ENCODE results near the gene ERC1.
A peak's percentile ranks its signal among the peaks of the same experiment; 100 is the strongest.

The ERC1 gene

GRCh38 chr12:1517734-1518525 is 526.9 kb downstream of the ERC1 start:
- no peak for DNase-seq (ENCODE audit: low spot score)

DNA sequence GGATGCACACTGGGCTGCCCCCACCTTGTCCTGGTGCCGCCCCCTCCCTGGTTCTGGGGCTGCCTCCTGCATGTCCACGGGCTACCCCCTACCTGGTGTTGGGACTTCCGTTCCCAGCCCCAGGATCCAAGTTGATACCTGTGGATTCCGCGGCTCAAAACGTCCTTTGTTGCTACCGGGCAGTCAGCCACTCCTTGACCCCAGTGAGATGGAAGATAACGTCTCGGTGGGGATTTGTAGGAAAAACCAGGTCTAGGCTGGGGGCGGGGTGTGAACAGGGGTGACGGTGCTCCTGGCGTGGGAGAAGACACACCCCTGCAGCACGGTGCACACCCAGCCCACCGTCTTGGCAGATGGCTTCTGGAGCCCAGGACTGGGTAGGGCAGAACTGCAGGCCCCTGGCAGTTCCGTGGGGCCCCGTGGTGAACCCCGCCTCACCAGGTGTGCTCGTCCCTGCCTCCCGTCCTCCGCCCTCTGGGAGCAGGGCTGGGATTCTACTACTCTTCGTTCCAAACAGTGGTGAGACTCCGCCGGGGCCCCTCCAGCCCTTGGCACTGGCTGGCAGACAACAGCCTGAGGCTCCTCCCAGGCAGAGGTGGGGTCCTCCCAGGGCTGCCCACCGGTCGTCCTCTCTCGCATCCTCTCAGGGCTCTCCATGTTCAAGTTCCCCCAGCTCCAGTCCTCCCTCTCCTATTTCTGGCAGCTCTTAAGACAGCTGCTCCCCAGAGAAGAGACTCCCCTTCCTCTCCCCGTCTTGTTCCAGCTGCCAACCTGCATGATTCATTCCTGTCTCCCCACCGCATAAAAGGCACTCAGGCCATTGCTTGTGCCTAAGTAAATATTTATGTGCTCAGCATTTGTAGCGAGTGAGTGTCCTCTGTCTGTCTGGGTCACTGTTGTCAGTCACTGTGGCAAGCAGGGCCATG is 527.8 kb downstream of the ERC1 start:
- no peak for DNase-seq (ENCODE audit: low spot score)

- no peak for DNase-seq (ENCODE audit: low spot score)
These were observed 528.6 kb downstream of the ERC1 start for GRCh38 chr12:1519642-1520041.

- no peak for DNase-seq (ENCODE audit: low spot score)
These were observed 532.0 kb downstream of the ERC1 start for GRCh38 chr12:1523046-1523445.

DNA sequence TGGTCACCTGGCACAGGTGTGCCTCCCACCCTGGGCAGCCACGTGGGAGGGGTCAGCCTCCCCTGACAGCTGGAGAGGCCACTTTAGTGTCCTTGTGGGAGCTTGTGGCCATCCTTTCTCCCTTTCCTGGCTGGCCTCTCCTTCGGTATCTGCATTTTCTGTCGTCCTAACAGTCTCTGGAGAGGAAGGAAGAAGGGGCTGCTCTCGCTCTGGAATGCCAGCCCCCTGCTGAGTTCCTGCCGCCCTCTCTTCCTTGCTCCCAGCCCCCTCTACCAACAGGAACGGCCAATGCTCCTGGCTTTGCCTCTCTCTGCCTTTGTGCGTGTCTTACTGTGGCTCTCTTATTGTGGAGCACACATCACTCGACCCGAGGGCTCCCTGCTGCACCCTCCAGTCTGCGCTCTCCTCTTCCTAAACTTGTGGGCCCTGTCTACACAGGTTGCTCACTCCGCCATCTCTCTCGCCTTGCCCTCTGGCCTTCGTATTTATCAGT is 532.6 kb downstream of the ERC1 start:
- DNase-seq (ENCODE audit: low spot score), result no peak

DNA sequence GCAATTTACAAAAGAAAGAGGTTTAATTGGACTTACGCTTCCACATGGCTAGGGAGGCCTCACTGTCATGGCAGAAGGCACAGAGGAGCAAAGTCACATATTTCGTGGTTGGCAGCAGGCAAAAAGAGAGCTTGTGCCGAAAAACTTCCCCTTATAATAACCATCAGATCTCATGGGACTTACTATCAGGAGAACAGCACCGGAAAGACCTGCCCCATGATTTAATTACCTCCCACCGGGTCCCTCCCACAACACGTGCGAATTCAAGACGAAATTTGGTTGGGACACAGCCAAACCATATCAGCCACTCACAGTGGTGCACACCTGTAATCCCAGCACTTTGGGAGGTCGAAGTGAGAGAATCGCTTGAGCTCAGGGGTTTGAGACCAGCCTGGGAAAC is 534.8 kb downstream of the ERC1 start:
- peak; percentile 60 for DNase-seq (ENCODE audit: low spot score)

- no peak for DNase-seq (ENCODE audit: low spot score)
These were observed 536.8 kb downstream of the ERC1 start for GRCh38 chr12:1527789-1528188.

DNA sequence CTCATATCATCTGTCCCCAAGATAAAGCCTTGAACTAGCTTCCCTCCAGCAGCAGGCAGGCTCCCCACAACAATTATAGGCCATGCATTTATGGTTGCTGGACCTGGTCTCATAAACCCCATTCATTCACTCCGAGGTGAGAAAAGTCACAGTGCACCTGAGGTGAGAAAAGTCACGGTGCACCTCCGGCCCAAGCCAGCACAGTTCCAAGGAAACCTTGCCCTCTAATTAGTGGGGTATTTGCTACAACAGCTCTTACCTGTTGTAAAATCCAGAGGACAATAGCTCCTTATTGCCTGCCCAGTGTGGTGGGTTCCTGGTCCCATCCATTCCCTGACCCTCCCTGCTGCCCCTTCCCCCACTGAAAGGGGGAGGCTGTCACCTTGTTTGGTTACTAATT is 537.8 kb downstream of the ERC1 start:
- DNase-seq (ENCODE audit: low spot score), result no peak

DNA sequence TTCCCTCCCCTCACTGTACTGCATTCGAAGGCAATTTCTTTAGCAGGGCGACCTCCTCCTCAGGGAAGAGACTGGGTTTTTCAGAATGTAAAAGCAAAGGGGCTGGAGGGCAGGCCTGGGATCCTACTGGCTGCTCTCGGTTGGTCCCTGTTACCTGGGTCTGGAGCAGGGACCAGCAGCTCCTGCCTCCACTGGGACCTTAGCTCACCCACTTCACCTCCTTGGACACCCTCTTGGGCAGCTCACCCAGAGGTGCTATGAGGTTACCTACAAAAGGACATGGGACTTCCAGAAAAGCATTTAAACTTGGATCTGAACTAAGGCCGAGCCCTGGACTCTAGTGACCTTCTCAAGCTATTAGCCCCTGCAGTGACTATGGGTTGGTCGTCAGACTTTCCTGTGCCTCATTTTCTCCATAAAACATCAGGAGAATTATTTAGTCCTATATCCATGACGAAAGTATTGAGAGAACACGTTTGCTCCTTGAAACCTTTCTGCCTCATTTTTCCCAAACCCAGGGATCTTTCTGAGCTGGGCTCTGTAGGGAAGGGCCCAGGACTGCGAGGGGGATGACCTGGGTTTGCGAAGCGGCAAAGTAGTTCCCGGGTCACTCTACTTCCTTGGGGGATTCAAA is 538.3 kb downstream of the ERC1 start:
- no peak for DNase-seq (ENCODE audit: low spot score)

DNA sequence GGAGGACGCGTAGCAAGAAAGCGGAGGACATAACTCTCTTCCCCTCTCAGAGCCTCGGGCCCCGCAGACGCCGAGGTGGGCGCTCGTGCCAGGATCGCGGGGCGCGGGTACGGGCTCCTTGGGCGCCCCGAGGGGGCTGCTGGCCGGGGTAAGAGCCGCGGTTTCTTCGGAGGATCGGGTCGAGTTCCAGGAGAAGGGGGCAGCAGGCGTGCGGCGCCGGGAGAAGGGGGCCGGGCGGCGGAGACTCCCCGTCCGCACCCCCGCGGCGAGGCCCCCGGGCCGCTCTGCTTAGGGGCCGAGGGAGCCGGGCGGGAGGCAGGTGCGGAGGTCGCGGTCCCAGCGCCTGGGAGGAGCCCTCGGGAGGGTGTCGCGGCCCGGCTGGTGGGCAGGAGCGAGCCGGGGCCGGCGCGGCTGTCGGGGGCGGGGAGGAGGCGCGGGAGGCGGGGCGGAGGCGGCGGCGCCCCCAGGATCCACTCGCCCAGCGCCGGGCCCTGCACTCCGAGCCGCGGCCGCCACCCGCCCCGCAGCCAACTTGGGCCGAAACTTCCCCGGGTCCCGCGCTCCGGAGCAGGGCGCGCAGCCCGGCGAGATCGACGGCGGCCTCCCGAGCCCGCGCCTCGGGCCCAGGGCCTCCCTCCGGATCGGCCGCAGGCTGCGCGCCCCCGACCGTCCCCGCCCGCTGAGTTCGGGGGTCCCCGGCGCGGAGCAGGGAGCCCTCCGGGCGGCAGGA is 539.0 kb downstream of the ERC1 start:
- DNase-seq (ENCODE audit: low spot score), result peak; percentile 40

DNA sequence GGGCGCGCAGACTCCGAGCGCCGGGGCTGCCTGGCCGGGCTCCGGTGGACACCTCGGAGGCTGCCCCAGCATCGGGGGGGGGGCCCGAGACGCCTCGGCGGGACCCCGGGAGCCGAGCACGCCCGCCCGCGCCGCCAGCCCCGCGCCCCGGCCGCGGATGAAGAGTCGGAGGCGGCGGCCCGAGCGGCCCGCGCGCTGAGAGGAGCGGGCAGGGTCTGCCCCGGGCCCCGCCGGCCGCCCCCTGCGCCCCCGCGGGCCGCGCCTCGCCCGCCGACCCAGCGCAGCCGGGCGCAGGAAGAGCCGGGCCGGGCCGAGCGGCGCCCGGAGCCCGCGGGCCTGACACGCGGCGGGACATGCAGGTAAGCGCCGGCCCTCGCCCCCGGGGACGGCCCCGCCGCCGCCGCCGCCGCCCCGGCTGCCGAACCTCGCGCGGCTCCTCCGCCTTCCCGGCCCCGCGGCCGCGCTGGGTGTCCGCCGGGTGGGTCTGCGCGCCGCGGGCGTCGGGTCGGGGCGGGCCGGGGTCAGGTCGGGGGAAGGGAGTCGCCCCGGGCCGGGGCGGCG is 539.6 kb downstream of the ERC1 start:
- DNase-seq (ENCODE audit: low spot score), result no peak

GRCh38 chr12:1531153-1531653 is 540.2 kb downstream of the ERC1 start:
- DNase-seq (ENCODE audit: low spot score), result no peak

- peak; percentile 45 for DNase-seq (ENCODE audit: low spot score)
These were observed 540.8 kb downstream of the ERC1 start for GRCh38 chr12:1531654-1532374.

GRCh38 chr12:1532375-1533165 is 541.5 kb downstream of the ERC1 start:
- DNase-seq (ENCODE audit: low spot score), result no peak

- DNase-seq (ENCODE audit: low spot score), result peak; percentile 84
These were observed 542.2 kb downstream of the ERC1 start for GRCh38 chr12:1533205-1533601.

DNA sequence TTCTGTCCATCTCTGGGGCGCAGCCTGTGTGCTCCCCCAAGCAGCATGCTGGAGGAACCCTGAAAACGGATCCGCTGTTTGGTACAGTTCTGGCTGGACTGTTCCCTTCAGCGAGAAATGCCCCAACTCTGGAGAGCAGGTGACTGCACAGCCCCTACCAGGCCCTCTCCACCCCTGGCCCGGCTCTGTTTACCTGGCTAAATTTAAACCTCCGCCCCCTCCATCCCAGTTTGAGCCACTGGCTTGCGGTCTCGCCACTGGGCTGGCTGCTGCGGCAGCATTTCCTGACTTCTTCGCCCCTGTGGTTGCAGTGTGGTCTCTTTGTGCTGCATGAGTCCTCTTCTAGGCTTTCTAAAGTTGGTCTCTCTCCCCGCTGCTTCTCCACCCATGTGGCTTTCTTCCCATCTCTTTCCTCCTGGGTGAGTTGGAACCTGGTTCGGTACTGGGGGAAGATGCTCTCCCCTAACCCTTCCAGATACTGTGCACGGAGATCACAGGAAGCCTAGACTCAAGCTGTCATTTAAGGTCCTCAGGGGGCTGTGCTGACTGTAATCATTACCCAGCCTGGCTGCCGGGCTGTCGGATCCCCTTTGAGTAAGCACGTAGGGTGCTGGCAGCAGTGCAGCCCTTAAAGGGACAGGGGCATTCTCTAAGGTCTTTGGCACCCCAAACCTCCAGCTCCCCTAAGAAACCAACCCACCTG is 542.7 kb downstream of the ERC1 start:
- peak; percentile 79 for DNase-seq (ENCODE audit: low spot score)

GRCh38 chr12:1534748-1535147 is 543.7 kb downstream of the ERC1 start:
- DNase-seq (ENCODE audit: low spot score), result no peak

DNA sequence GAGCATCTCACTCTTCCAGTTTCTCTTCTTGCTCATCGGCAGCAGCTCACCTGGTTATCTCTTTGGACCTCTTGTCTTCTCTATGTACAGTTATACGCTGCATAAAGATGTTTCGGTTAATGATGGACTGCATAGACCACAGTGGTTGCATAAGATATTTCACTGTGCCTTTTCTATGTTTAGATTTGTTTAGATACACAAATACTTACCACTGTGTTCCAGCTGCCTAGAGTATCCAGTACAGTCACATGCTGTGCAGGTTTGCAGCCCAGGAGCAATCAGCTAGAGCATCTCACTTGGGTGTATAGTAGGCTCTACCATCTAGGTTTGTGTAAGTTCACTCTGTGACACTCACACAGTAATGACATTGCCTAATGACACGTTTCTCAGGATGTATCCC is 545.8 kb downstream of the ERC1 start:
- DNase-seq (ENCODE audit: low spot score), result no peak

DNA sequence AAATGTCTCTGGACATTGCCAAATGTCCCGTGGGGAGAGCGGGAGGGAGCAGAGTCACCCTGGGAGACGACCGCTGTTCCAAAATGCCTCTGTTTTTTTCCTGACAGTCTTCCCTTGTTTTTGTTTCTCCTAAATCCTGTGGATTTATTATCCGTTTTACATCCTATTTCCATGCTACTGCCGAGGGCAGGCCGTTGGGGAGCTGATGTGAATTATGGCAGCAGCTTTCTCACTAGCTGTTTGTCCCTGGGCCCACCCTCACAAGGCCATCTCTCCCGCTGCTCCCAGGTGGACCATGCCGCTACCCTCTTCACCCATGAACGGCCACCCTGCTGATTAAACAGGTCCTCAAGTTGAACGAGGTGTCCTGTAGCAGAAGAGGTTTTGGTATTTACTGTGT is 548.1 kb downstream of the ERC1 start:
- DNase-seq (ENCODE audit: low spot score), result no peak

All from NAMALWA (cell line).